ENCODE measurements around the gene GSE1. TPM values are rescaled to one million over a fixed set of nuclear protein-coding genes. Genes with fewer than 3 reads are reported as not detected.

GSE1 gene
- total and polyA plus RNA-seq, 4 donors, result 20.3 to 40.6 (median 30.7) TPM

DNA sequence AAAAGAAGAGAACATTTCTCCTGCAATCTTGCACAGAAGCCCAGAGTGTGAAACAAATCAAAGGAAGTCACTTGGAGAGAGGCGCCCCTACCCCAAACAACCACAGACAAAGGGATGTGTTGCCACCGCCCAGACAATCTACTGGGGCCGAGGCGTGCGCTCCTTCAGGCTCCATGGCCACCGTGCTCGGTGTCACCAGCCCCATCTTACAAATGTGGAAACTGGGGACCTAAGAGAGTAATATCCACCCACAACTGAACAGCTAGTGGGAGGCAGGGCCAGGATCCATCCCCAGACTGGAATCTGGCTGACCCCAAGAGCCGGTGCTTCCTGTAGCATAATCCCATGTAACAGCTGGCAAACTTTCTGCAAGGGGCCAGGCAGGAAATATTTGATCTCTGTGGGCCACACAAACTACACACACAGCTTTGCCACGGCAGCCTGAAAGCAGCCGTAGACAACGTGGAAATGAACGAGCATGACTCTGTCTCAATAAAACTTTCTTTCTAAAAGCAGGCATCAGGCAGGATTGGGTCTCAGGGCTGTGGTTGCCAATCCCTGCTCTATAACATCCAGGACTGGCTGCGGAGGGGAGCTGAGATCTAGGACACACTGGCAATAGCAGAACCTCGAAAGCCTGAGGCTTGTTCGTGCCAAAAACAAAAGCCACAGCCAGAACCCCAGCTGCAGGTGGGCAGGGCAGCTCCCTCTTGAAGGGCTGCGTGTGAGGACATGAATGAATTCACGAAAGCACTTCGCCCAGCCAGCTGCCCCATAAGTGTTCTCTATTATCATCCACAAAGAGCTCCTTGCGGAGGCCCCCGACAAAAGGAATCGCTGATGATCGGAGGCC, 102.3 kb downstream of the GSE1 start:
- no peak overlapping the region for H3K27ac ChIP-seq (ENCODE audit: low read depth, low read length)
- peak in 2 of 6 donors; percentile 63 to 64 for DNase-seq (ENCODE audit: low read depth in 4 of 6, low spot score in 6 of 6)
- H3K9me3 ChIP-seq (ENCODE audit: control insufficient read depth, insufficient read depth, low read length), result no peaks in the 10 kb centered on the region
- H3K4me1 ChIP-seq (ENCODE audit: control insufficient read depth, insufficient read depth, low read length), result peaks cover 40% of the 10 kb centered on the region
- H3K4me3 ChIP-seq (ENCODE audit: low read depth, low read length), result no peak overlapping the region
- WGBS (ENCODE audit: insufficient coverage), result 34% methylated on average over 16 of the region's 22 CpGs
- H3K36me3 ChIP-seq (ENCODE audit: control insufficient read depth, insufficient read depth, low read length), result no peaks in the 10 kb centered on the region
- peaks cover 6% of the 10 kb centered on the region for H3K27me3 ChIP-seq (ENCODE audit: control insufficient read depth, insufficient read depth, low read length)

DNA sequence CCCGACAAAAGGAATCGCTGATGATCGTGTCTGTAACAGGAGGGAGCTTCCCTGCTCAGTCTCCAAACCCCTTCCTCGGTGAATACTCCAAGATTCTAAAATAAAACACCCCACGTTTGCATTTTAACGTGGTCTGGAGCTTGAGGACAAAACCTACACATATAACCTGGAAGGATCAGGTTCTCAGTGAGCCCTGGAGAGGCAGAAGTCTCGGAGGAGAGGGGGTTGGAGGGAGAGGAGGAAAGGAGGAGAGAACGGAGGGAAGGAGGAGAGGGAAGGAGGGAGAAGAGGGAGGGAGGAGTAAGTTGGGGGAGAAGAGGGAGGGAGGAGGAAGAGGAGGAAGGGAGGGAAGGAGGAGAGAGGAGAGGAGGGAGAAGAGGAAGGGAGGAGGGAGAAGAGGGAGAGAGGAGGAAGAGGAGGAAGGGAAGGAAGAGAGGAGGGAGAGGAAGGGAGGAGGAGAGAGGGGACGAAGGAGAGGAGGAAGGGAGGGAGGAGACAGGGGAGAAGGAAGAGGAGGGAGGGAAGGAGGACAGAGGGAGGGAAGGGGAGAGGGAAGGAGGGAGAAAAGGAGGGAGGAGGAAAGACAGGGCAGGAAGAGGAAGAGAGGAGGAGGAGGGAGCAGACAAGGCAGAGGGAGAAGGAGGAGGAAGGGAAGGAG, 103.0 kb downstream of the GSE1 start:
- no peaks in the 10 kb centered on the region for H3K9me3 ChIP-seq (ENCODE audit: control insufficient read depth, insufficient read depth, low read length)
- no peak overlapping the region for H3K4me3 ChIP-seq (ENCODE audit: low read depth, low read length)
- H3K27ac ChIP-seq (ENCODE audit: low read depth, low read length), result no peak overlapping the region
- H3K36me3 ChIP-seq (ENCODE audit: control insufficient read depth, insufficient read depth, low read length), result no peaks in the 10 kb centered on the region
- no peak for DNase-seq (ENCODE audit: low read depth in 4 of 6, low spot score in 6 of 6)
- peaks cover 43% of the 10 kb centered on the region for H3K4me1 ChIP-seq (ENCODE audit: control insufficient read depth, insufficient read depth, low read length)
- 51% methylated on average over 3 of the region's 9 CpGs for WGBS (ENCODE audit: insufficient coverage)
- peaks cover 6% of the 10 kb centered on the region for H3K27me3 ChIP-seq (ENCODE audit: control insufficient read depth, insufficient read depth, low read length)

DNA sequence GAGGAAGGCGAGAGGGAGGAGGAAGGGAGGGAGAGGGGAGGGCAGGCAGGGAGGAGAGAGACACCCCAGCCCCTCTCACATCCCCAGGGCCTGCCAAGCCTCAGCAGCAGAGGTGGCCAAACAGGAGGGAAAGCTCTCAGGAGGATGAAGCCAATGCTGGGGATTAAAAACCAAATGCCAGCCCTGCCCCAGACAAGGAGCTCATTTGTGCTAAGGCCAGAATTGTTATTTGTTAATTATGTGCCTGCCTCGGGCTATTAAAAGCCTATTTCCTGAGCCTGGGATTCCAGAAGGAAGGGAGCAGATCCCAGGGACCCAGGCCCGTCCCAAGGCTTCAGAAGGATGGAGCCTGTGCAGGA, 103.5 kb downstream of the GSE1 start:
- Histone ChIP-seq H3K4me3 (ENCODE audit: low read depth, low read length) (no peak overlapping the region), H3K4me1 (ENCODE audit: control insufficient read depth, insufficient read depth, low read length) (peaks cover 48% of the 10 kb centered on the region), H3K27ac (ENCODE audit: low read depth, low read length) (no peak overlapping the region), H3K9me3 (ENCODE audit: control insufficient read depth, insufficient read depth, low read length) (no peaks in the 10 kb centered on the region), H3K36me3 (ENCODE audit: control insufficient read depth, insufficient read depth, low read length) (no peaks in the 10 kb centered on the region), H3K27me3 (ENCODE audit: control insufficient read depth, insufficient read depth, low read length) (peaks cover 6% of the 10 kb centered on the region)
- peak in 2 of 6 donors; percentile 52 to 76 for DNase-seq (ENCODE audit: low read depth in 4 of 6, low spot score in 6 of 6)
- WGBS (ENCODE audit: insufficient coverage), result 23% methylated on average over 2 of the region's 3 CpGs

DNA sequence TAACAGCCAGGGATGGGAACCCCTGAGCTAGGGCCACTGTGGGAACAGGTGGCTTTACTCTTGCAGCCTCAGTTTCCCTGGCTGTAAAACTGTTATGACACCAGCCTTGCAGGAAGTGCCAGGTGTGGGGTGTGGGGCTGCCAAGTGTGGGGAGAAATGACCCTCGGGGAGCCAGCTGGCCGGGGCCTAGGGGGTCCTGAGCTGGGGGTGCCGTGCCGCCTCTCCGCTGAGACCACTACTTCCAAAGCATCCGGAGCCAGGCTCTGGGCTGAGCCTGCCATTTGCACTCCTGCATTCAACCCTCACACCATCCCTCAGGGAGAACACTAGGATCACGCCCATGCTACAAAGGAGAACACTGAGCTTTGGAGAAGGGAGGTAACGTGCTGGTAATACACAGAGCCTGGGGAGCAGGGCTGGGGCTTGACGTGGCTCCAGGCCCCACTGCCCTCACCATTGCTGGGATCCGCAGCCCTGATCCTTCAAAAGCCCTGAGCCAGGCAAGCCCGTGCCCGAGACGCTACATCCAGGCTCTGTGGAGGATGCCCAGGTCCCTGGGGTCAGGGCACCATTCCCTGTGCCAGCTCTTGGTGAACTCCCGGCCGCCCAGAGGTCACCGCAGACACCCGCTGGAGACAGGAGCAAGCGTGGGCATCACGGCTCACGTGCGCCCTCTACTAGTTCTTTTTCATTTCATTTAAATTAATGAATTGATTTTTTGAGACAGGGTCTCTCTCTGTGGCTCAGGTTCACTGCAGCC, 104.5 kb downstream of the GSE1 start:
- no peaks in the 10 kb centered on the region for H3K36me3 ChIP-seq (ENCODE audit: control insufficient read depth, insufficient read depth, low read length)
- no peak overlapping the region for H3K4me3 ChIP-seq (ENCODE audit: low read depth, low read length)
- peak in 3 of 6 donors; percentile 61 to 90 (median 87) for DNase-seq (ENCODE audit: low read depth in 4 of 6, low spot score in 6 of 6)
- H3K9me3 ChIP-seq (ENCODE audit: control insufficient read depth, insufficient read depth, low read length), result no peaks in the 10 kb centered on the region
- H3K4me1 ChIP-seq (ENCODE audit: control insufficient read depth, insufficient read depth, low read length), result peaks cover 57% of the 10 kb centered on the region
- 44% methylated on average over 18 of the region's 21 CpGs for WGBS (ENCODE audit: insufficient coverage)
- no peaks in the 10 kb centered on the region for H3K27me3 ChIP-seq (ENCODE audit: control insufficient read depth, insufficient read depth, low read length)
- no peak overlapping the region for H3K27ac ChIP-seq (ENCODE audit: low read depth, low read length)

DNA sequence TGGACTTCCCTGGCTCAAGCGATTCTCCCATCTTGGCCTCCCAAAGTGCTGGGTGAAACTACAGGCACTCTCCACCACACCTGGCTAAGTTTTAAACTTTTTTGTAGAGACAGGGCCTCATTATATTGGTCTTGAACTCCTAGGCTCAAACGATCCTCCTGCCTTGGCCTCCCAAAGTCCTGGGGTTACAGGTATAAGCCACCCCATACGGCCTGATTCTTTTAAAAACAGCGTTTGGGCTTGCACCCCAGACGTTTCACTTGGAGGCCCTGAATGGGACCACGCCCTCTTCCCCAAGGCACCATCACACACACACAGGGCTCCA, 105.0 kb downstream of the GSE1 start:
- H3K27me3 ChIP-seq (ENCODE audit: control insufficient read depth, insufficient read depth, low read length), result no peaks in the 10 kb centered on the region

DNA sequence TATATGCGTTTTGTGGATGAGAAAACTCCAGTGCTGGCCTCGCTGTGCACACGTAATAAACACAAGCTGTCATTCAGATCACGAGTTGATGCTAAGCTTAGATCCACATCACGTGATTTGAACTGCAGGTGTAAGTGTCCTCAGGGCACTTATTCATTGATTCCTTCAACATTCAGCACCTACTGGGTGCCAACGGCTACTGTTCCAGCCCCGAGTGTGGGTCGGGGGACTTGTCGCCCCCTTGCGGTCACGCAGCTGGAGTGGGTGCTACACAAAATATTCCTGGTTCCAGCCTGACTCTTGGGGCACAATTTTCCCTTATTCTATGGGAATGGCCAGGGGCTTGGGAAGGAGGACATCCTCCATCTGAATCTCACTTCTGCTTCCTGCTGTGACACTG, 105.6 kb downstream of the GSE1 start:
- WGBS (ENCODE audit: insufficient coverage), result 56% methylated on average over 8 of the region's 11 CpGs

More for the DNA sequence above, 105.0 kb downstream of the GSE1 start:
- Histone ChIP-seq H3K4me3 (ENCODE audit: low read depth, low read length) (no peak overlapping the region), H3K9me3 (ENCODE audit: control insufficient read depth, insufficient read depth, low read length) (no peaks in the 10 kb centered on the region), H3K36me3 (ENCODE audit: control insufficient read depth, insufficient read depth, low read length) (no peaks in the 10 kb centered on the region), H3K4me1 (ENCODE audit: control insufficient read depth, insufficient read depth, low read length) (peaks cover 60% of the 10 kb centered on the region), H3K27ac (ENCODE audit: low read depth, low read length) (no peak overlapping the region)
- DNase-seq (ENCODE audit: low read depth in 4 of 6, low spot score in 6 of 6), result no peak
- 52% methylated on average over 6 of the region's 6 CpGs for WGBS (ENCODE audit: insufficient coverage)

DNA sequence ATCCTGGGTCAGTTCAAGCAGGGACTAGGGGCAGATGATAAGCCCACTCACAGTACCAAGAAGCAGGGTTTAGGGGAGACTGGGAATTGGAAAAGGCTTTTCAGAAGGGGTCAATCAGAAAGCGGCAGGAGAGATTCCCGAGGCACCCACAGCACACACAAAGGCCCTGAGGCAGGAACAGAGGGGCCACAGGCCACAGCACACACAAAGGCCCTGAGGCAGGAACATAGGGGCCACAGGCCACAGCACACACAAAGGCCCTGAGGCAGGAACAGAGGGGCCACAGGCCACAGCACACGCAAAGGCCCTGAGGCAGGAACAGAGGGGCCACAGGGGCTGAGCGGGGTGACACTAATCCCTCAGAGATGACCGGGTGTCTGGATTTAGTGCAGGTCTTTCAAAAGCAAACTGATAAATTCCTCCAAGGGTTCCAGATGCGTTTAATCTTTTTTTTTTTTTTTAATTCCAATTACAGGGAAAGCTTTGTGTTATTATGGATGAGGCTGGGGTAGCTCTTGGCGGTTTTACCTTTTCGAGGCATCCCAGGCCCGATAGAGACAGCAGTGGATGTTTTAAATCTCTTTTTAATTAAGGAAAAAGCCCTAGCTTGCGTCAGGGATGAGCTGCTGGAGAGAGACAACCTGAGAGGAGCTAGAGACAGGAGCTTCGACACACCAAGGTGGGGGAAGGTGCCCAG, 106.6 kb downstream of the GSE1 start:
- H3K4me3 ChIP-seq (ENCODE audit: low read depth, low read length), result no peak overlapping the region
- no peaks in the 10 kb centered on the region for H3K27me3 ChIP-seq (ENCODE audit: control insufficient read depth, insufficient read depth, low read length)
- no peaks in the 10 kb centered on the region for H3K9me3 ChIP-seq (ENCODE audit: control insufficient read depth, insufficient read depth, low read length)
- 87% methylated on average over 10 of the region's 11 CpGs for WGBS (ENCODE audit: insufficient coverage)
- no peaks in the 10 kb centered on the region for H3K36me3 ChIP-seq (ENCODE audit: control insufficient read depth, insufficient read depth, low read length)
- H3K27ac ChIP-seq (ENCODE audit: low read depth, low read length), result no peak overlapping the region
- peak in 1 of 6 donors; percentile 26 for DNase-seq (ENCODE audit: low read depth in 4 of 6, low spot score in 6 of 6)
- peaks cover 66% of the 10 kb centered on the region for H3K4me1 ChIP-seq (ENCODE audit: control insufficient read depth, insufficient read depth, low read length)

More for the DNA sequence above, 105.6 kb downstream of the GSE1 start:
- Histone ChIP-seq H3K4me3 (ENCODE audit: low read depth, low read length) (no peak overlapping the region), H3K9me3 (ENCODE audit: control insufficient read depth, insufficient read depth, low read length) (no peaks in the 10 kb centered on the region), H3K27me3 (ENCODE audit: control insufficient read depth, insufficient read depth, low read length) (no peaks in the 10 kb centered on the region), H3K4me1 (ENCODE audit: control insufficient read depth, insufficient read depth, low read length) (peaks cover 60% of the 10 kb centered on the region), H3K36me3 (ENCODE audit: control insufficient read depth, insufficient read depth, low read length) (no peaks in the 10 kb centered on the region), H3K27ac (ENCODE audit: low read depth, low read length) (no peak overlapping the region)
- no peak for DNase-seq (ENCODE audit: low read depth in 4 of 6, low spot score in 6 of 6)

DNA sequence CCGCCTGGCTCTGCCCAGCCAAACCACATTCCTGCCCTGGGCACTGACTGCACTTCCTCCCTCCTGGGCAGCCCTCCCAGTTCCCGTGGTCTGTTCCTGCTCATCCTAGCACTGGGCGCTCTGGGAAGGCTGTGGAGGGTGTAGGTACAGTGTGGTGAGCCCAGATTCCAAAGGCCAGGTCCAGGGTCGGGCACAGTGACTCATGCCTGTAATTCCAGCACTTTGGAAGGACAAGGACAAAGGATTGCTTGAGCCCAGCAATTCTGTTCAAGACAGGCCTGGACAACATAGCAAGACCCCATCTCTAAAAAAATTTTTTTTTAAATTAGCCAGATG, 107.1 kb downstream of the GSE1 start:
- no peaks in the 10 kb centered on the region for H3K36me3 ChIP-seq (ENCODE audit: control insufficient read depth, insufficient read depth, low read length)
- H3K4me3 ChIP-seq (ENCODE audit: low read depth, low read length), result no peak overlapping the region
- no peaks in the 10 kb centered on the region for H3K9me3 ChIP-seq (ENCODE audit: control insufficient read depth, insufficient read depth, low read length)
- H3K4me1 ChIP-seq (ENCODE audit: control insufficient read depth, insufficient read depth, low read length), result peaks cover 68% of the 10 kb centered on the region
- no peak for DNase-seq (ENCODE audit: low read depth in 4 of 6, low spot score in 6 of 6)
- WGBS (ENCODE audit: insufficient coverage), result no CpG with 5 or more reads among the region's 4 CpGs
- H3K27ac ChIP-seq (ENCODE audit: low read depth, low read length), result no peak overlapping the region
- H3K27me3 ChIP-seq (ENCODE audit: control insufficient read depth, insufficient read depth, low read length), result no peaks in the 10 kb centered on the region

DNA sequence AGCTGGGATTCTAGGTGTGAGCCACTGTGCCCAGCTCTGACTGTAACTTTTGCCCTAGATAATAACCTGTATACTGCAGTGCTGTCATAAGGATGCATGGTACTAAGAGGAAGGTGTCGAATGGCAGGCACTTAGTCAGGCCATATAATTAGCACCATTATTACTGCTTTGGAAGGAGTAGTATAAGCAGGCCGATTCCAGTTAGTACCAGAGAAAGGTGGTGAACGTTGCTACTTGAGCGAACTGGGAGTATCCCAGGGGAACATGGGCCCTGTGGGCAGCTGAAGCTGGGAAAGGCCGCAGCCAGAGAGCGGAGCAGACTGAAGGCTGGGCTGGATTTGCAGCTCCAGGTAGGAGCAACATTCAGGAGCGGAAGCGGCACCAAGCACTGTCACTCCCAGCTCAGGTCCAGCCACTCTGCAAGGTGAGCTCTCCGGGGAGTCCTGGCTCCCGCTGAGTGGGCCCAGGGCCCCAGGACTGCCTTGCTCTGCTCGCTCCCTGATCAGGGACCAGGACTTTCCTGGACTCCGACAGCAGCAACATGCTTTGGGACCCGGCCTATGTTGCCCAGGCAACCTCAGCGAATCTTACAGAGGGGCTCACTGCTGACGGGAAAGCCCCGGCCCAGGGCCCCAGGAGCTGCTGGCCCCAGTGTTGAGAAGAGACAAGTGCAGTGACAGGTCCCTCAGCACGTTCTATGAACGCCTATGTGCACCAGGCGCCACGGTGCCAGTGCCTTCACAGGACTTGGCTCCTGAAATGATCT, 109.2 kb downstream of the GSE1 start:
- Histone ChIP-seq H3K9me3 (ENCODE audit: control insufficient read depth, insufficient read depth, low read length) (no peaks in the 10 kb centered on the region), H3K27me3 (ENCODE audit: control insufficient read depth, insufficient read depth, low read length) (no peaks in the 10 kb centered on the region), H3K4me1 (ENCODE audit: control insufficient read depth, insufficient read depth, low read length) (peaks cover 47% of the 10 kb centered on the region), H3K36me3 (ENCODE audit: control insufficient read depth, insufficient read depth, low read length) (peaks cover 4% of the 10 kb centered on the region), H3K4me3 (ENCODE audit: low read depth, low read length) (no peak overlapping the region), H3K27ac (ENCODE audit: low read depth, low read length) (peak overlapping the region; percentile 57)
- WGBS (ENCODE audit: insufficient coverage), result 32% methylated on average over 19 of the region's 20 CpGs
- peak in 5 of 6 donors; percentile 54 to 85 (median 73) for DNase-seq (ENCODE audit: low read depth in 4 of 6, low spot score in 6 of 6)
